22Rv1 (cell line): ENCODE data around the gene LASP1NB.

ENCODE experiments used
- CTCF ChIP-seq: fragments of 450-650 bp; IDR thresholded peaks from 2 replicates; pipeline ENCODE4 v1.5.1; 2017; ENCODE audit warnings: mild to moderate bottlenecking
- ZFX ChIP-seq: fragments of 450-650 bp; IDR thresholded peaks from 2 replicates; pipeline ENCODE4 v1.6.1; 2017; ENCODE audit warnings: antibody characterized with exemption, borderline replicate concordance

- TF ChIP-seq CTCF (no peak), ZFX (no peak)
These were observed 26.0 kb upstream of the LASP1NB start for GRCh38 chr17:38899421-38899820.
